Activated CD4-positive, alpha-beta memory T cell treated with anti-CD3 and anti-CD28 coated beads for 36 hours (primary cell): ENCODE measurements around the gene ZNF529. TPM values are rescaled to one million over a fixed set of nuclear protein-coding genes. Genes with fewer than 3 reads are reported as not detected.

ENCODE experiments used
- CTCF ChIA-PET: fragments of 350-600 bp; sonication (Branson Sonifier 250); formaldehyde crosslinking; loops from one replicate; lab custom pipeline; 2021; ENCODE audit warnings: antibody characterized with exemption, inconsistent platforms; lab: Charles Lee
- POLR2A ChIA-PET: fragments of 350-600 bp; sonication (Branson Sonifier 250); formaldehyde crosslinking; loops from one replicate; lab custom pipeline; 2021; ENCODE audit warnings: antibody characterized with exemption; lab: Charles Lee
- DNase-seq: peaks from one replicate; pipeline ENCODE4 v3.0.0-alpha.2; 2020
- H3K27ac Mint-ChIP-seq: one replicate; pipeline ENCODE4 v1.8.0; 2021; ENCODE audit warnings: mixed read lengths
- H3K27me3 Mint-ChIP-seq: one replicate; pipeline ENCODE4 v1.8.0; 2021; ENCODE audit warnings: mixed read lengths
- H3K36me3 Mint-ChIP-seq: one replicate; pipeline ENCODE4 v1.8.0; 2021; ENCODE audit warnings: mixed read lengths
- H3K4me1 Mint-ChIP-seq: one replicate; pipeline ENCODE4 v1.8.0; 2021; ENCODE audit warnings: low read depth, mixed read lengths
- H3K4me3 Mint-ChIP-seq: one replicate; pipeline ENCODE4 v1.8.0; 2021; ENCODE audit warnings: mild to moderate bottlenecking, mixed read lengths
- H3K9me3 Mint-ChIP-seq: one replicate; pipeline ENCODE4 v1.8.0; 2021; ENCODE audit warnings: mixed read lengths
- intact Hi-C: fragments of 100-400 bp; cut with micrococcal nuclease; formaldehyde crosslinking; loops from one replicate; pipeline ENCODE4 v1.15.1; 2023
- total RNA-seq, 2 experiments: library from RNA; stranded (reverse); gene quantifications; one replicate each; pipeline ENCODE4 v1.2.3, GENCODE V29; 2021

The ZNF529 gene
- total RNA-seq, 2 experiments from 2014 or later, result 14.3 to 15.4 TPM

DNA sequence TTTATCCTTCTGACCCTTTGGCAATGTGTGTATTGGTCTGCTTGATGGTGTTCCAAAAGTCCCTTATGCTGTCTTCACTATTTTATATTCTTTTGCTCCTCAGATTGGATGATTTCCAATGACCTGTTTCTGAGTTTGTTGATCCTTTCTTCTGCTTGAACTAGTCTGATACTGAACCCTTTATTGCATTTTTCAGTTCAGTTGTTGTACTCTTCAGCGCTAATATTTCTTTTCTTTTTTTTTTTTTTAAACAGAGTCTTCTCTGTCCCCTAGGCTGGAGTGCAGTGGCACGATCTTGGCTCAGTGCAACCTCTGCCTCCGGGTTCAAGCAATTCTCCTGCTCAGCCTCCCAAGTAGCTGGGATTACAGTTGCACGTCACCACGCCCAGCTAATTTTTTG, 71.1 kb downstream of the ZNF529 start:
- Mint-ChIP-seq H3K27me3 (no peaks in the 10 kb centered on the region), H3K36me3 (peaks cover 25% of the 10 kb centered on the region), H3K4me3 (no peak overlapping the region), H3K4me1 (no peaks in the 10 kb centered on the region), H3K9me3 (peaks cover 48% of the 10 kb centered on the region), H3K27ac (no peak overlapping the region)
- CTCF ChIA-PET, result no interaction called here
- POLR2A ChIA-PET, result interaction anchor here (0.6 kb wide), 1 partner anchor 284 kb away, joined by 4 read pairs; no protein-coding TSS in a partner anchor
- intact Hi-C loops, result no loop called here
- DNase-seq, result no peak

- POLR2A ChIA-PET, result no interaction called here
- Mint-ChIP-seq H3K9me3 (peaks cover 36% of the 10 kb centered on the region), H3K4me3 (no peak overlapping the region), H3K4me1 (no peaks in the 10 kb centered on the region), H3K27me3 (no peaks in the 10 kb centered on the region), H3K27ac (no peak overlapping the region), H3K36me3 (peaks cover 7% of the 10 kb centered on the region)
- intact Hi-C loops, result no loop called here
- CTCF ChIA-PET, result no interaction called here
- DNase-seq, result no peak
Measured at GRCh38 chr19:36497001-36497400, 76.1 kb downstream of the ZNF529 start.

Other genes starting within 250 kb of the ZNF529 start
- gene ZFP14, start 194.1 kb downstream of the ZNF529 start, total RNA-seq, result 1 to 10 TPM; 1.6 to 2.3 TPM
- gene ZFP82, start 154.6 kb downstream of the ZNF529 start, total RNA-seq, result 1 to 10 TPM; 3.7 to 3.9 TPM
- 1 to 10 TPM; 3.8 to 4.6 TPM for gene ZNF566, start 83.7 kb downstream of the ZNF529 start, total RNA-seq
- gene ZNF260, start 45.0 kb downstream of the ZNF529 start, total RNA-seq, result 1 to 10 TPM; 3.7 TPM
- 10 to 100 TPM; 10.9 to 14.8 TPM for gene ZNF382, start 32.0 kb upstream of the ZNF529 start, total RNA-seq
- 1 to 10 TPM; 4.2 to 4.9 TPM for gene ZNF461, start 93.5 kb upstream of the ZNF529 start, total RNA-seq
- gene ZNF567, start 114.3 kb upstream of the ZNF529 start, total RNA-seq, result 1 to 10 TPM; 4.9 to 5.3 TPM
- 1 to 10 TPM; 6.7 TPM for gene ZNF850, start 199.5 kb upstream of the ZNF529 start, total RNA-seq